Measurements from ENCODE around the gene HAGH. TPM values are rescaled to one million over a fixed set of nuclear protein-coding genes. Genes with fewer than 3 reads are reported as not detected.

HAGH gene
- total RNA-seq, 1 experiment from 2014 or later = 205 TPM

DNA sequence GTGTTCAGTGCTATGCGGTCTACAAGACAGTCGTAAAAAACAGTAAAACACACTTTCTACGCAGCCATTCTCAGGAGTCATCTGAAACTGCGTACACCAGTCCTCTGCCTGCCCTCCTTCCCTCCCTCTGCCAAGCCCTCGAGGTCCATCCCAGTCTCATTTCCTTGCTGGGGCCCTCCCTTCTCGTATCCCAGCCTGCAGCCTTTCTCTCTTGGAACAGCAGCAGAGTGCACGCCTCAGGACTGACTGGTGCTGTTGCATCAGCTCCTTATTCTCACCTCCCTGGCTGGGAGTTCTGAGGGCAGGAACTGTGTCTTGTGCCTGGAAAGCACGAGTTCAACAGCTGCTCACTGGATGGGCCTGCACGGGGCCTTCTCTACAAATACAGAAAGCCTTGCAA lies 12.9 kb upstream of the HAGH start:
- no peak for DNase-seq (ENCODE audit: low read depth)
- in situ Hi-C loops (cut with HindIII; ENCODE audit: low pct_unique_long_range_greater_than_20kb, low sequenced_read_pairs) = no loop called here

GRCh38 chr16:1834096-1834495 lies 7.5 kb upstream of the HAGH start:
- in situ Hi-C loops (cut with HindIII; ENCODE audit: low pct_unique_long_range_greater_than_20kb, low sequenced_read_pairs) = no loop called here
- DNase-seq (ENCODE audit: low read depth) = no peak

GRCh38 chr16:1832838-1833454 lies 6.3 kb upstream of the HAGH start:
- in situ Hi-C loops (cut with HindIII; ENCODE audit: low pct_unique_long_range_greater_than_20kb, low sequenced_read_pairs) = no loop called here
- DNase-seq (ENCODE audit: low read depth) = peak; percentile 10

GRCh38 chr16:1831186-1832075 lies 4.8 kb upstream of the HAGH start:
- DNase-seq (ENCODE audit: low read depth) = no peak
- in situ Hi-C loops (cut with HindIII; ENCODE audit: low pct_unique_long_range_greater_than_20kb, low sequenced_read_pairs) = no loop called here

- in situ Hi-C loops (cut with HindIII; ENCODE audit: low pct_unique_long_range_greater_than_20kb, low sequenced_read_pairs) = no loop called here
Observed at GRCh38 chr16:1830213-1830612, 3.6 kb upstream of the HAGH start.

GRCh38 chr16:1828645-1829410 lies 2.2 kb upstream of the HAGH start:
- in situ Hi-C loops (cut with HindIII; ENCODE audit: low pct_unique_long_range_greater_than_20kb, low sequenced_read_pairs) = no loop called here
- peak; percentile 62 for DNase-seq (ENCODE audit: low read depth)

More at GRCh38 chr16:1830213-1830612, 3.6 kb upstream of the HAGH start:
- DNase-seq (ENCODE audit: low read depth) = no peak

GRCh38 chr16:1825864-1826690 lies 548 bp downstream of the HAGH start:
- in situ Hi-C loops (cut with HindIII; ENCODE audit: low pct_unique_long_range_greater_than_20kb, low sequenced_read_pairs) = no loop called here

DNA sequence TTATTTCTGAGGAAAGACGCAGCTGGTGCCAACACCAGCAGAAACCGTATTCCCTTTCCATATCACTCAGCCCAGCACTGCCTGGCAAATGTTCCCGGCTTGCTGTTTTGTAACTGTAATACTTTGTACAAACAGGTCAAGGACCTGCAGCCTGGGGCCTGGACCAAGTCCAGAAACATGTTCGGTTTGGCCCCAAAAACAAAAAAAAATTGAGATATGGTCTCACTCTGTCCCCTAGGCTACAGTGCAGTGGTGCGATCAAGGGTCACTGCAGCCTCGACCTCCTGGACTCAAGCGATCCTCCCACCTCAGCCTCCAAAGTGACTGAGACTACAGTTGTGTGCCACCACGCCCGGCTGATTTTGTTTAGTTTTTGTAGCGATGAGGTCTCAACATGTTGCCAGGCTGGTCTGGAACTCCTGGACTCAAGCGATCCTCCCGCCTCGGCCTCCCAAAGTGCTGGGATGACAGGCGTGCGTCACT lies 1.2 kb downstream of the HAGH start:
- in situ Hi-C loops (cut with HindIII; ENCODE audit: low pct_unique_long_range_greater_than_20kb, low sequenced_read_pairs) = no loop called here
- no peak for DNase-seq (ENCODE audit: low read depth)

More at GRCh38 chr16:1825864-1826690, 548 bp downstream of the HAGH start:
- DNase-seq (ENCODE audit: low read depth) = peak; percentile 57

DNA sequence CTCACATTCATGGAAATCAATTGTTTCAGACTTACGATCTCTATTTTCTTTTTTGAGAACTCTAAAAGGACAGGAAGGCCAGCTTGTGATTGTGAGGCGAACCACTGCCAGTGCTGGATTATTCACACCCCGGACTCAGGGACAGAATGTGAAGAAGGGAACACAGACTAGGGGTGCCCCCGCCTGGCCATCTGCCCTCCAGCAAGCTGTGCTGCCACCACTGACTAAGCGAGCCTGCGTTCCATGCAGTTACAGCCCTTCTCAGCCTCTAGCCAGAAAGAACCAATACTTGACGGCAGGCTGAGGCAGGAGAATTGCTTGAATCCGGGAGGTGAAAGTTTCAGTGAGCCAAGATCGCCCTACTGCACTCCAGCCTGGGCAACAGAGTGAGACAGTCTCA lies 2.8 kb downstream of the HAGH start:
- in situ Hi-C loops (cut with HindIII; ENCODE audit: low pct_unique_long_range_greater_than_20kb, low sequenced_read_pairs) = no loop called here
- DNase-seq (ENCODE audit: low read depth) = peak; percentile 45

DNA sequence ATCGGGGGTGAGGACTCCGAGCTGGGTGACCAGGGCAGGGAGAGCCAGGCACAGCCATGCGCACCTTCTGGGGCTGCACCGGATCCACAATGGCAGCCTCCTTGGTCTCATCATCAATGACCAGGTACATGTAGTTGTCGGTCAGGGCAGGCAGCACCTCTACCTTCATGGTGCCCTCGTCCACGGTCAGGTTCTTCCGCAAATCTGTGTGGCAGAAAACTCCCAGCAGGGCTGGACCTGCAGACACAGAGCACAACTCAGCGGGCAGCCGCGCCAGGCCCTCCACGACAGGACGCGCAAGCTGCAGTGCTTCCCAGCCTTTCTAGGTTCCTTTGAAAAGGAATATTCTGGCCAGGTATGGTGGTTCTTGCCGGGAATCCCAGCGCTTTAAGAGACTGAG lies 3.8 kb downstream of the HAGH start:
- in situ Hi-C loops (cut with HindIII; ENCODE audit: low pct_unique_long_range_greater_than_20kb, low sequenced_read_pairs) = no loop called here
- DNase-seq (ENCODE audit: low read depth) = no peak

DNA sequence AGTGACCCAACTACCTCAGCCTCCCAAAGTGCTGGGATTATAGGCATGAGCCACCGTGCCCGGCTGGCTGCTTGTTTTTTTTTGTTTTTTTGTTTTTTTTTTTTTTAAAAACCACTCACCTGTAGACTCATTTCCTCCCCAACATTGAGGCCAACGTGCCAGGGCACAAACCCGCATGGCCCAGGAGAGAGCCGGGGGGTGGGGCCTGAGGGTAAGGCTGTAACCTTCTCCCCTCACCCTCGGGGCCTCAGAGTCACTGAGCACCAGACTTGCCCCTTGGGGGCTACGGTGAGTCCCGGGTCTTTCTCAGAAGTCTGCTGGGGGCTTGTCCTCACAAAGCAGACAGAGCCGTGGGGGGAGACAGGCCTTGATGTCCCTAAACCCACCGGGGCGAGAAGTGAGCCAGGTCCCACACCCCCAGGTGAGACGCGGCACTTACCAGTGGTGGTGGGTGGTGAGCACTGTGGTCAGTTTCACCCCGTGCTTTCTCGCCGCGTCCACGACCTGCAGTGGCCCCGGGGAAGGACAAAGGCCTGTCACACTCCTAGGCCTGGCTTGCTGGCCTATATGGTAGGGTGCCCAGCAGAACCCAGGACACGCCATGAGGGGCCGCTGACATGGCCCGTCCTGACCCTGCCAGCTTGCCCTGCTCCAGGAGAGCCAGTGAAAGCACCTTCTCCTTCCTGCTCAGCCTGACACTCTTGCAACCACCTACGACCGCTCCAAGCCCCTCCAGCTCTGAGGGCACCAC lies 4.6 kb downstream of the HAGH start:
- peak; percentile 29 for DNase-seq (ENCODE audit: low read depth)
- in situ Hi-C loops (cut with HindIII; ENCODE audit: low pct_unique_long_range_greater_than_20kb, low sequenced_read_pairs) = no loop called here

GRCh38 chr16:1820946-1821290 lies 5.7 kb downstream of the HAGH start:
- no peak for DNase-seq (ENCODE audit: low read depth)
- in situ Hi-C loops (cut with HindIII; ENCODE audit: low pct_unique_long_range_greater_than_20kb, low sequenced_read_pairs) = no loop called here

- in situ Hi-C loops (cut with HindIII; ENCODE audit: low pct_unique_long_range_greater_than_20kb, low sequenced_read_pairs) = no loop called here
Observed at GRCh38 chr16:1820096-1820945, 6.3 kb downstream of the HAGH start.

GRCh38 chr16:1819611-1820010 lies 7.0 kb downstream of the HAGH start:
- DNase-seq (ENCODE audit: low read depth) = no peak
- in situ Hi-C loops (cut with HindIII; ENCODE audit: low pct_unique_long_range_greater_than_20kb, low sequenced_read_pairs) = no loop called here

More at GRCh38 chr16:1820096-1820945, 6.3 kb downstream of the HAGH start:
- DNase-seq (ENCODE audit: low read depth) = no peak

DNA sequence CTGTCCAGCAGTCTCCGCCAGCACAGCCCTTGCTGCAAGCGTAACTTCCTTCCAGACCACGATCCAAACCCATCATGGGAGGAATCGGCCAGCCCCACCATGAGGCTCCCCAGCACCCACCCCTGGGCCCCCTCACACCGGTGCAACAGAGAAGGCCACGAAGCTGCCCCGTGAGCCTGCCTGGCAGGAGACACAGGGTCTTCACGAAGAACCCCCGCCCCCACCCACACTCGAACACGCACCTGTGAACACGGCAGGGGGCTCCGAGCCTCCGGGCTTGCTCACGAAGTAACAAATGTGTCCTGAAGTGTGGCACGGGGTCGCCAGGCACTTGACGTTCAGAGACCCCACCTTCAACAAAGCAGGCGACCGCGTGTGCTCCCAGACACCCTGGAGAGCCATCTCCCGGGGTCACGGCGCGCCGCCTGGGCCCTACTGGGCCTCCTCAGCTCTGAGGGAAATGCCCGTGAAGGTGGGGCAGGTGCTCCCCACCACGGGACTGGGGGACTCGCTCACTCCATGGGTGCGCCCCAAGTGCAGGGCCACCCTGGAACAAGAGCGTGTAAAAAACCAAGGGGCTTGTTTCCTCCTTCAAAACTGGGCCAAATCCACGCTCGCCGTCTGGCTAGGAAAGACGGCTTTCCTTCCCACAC lies 7.6 kb downstream of the HAGH start:
- DNase-seq (ENCODE audit: low read depth) = no peak
- in situ Hi-C loops (cut with HindIII; ENCODE audit: low pct_unique_long_range_greater_than_20kb, low sequenced_read_pairs) = no loop called here

DNA sequence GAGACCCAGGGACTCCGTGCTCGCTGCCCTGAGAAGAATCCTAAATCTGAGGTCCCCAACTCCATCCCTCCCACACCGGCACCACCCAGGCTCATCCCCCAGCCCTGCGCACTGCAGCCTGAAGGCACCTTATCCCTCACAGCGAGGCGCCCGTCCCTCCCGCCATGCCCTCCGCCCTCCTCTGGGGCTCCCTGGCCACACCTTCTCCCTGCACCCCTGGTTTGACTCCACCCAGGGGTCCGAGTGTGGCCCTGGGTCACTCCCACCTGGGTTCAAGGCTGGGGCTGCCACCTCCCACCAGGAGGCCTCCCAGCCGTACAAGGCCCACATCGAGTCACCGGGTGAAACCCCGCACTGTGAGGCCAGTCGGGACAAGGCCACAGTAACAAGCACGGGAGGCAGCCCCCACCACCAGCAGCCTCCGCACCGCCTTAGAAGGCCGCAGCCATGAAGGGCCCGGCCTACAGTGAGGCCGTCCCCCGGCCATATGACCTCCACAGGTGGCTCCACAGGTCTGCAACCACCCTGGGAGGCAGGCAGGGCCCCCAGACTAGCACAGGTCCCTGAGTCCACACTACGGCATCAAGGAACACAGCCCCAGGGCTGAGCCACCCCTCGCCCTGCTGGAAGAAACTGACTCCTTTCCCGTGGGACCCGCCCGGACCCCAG lies 8.3 kb downstream of the HAGH start:
- DNase-seq (ENCODE audit: low read depth) = no peak
- in situ Hi-C loops (cut with HindIII; ENCODE audit: low pct_unique_long_range_greater_than_20kb, low sequenced_read_pairs) = no loop called here
